ENCODE measurements around the gene UCN3.

Gene UCN3

DNA sequence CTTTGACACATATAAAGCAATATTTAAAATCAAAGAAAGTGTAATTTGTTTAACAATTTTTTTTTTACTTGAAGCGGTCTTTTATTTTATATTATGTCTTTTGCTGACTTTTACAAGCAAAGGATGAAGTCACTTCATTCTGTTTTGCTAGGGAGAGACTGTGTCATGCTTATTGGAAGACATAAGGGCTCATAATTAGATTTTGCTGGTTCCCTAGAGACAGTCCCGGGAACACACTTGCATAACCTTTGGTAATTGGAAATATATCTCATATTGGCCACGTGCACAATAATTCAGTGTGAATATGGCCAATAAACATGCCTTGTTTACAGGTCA is 47.1 kb downstream of the UCN3 start:
- DNase-seq: no peak

- peak; percentile 77 for DNase-seq
These were observed 47.6 kb downstream of the UCN3 start, which contains the start of gene NET1 for GRCh38 chr10:5412277-5412941. Gene NET1, plus strand, starts transcription at chr10:5412557. Its CDS starts 136 bp downstream, at chr10:5412693.

- DNase-seq: no peak
These were observed 48.5 kb downstream of the UCN3 start for GRCh38 chr10:5413012-5413938.

DNA sequence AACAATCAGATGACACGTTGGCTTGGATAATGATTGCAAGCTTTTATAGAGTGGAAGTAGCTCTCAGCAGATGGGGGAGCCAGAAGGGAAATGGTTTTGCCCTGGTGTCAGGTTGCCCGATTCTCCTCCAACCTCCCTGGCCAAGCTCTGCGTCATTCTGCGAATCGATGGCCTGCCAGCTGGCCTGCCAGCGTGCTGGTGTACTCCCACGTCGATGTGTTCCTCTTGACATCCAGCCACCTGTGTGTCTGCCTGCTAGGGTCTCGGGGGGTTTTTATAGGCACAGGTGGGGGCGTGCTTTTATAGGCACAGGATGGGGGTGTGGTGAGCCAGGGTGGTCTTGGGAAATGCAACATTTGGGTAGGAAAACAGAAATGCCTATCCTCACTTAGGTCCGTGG is 52.2 kb downstream of the UCN3 start:
- no peak for DNase-seq

DNA sequence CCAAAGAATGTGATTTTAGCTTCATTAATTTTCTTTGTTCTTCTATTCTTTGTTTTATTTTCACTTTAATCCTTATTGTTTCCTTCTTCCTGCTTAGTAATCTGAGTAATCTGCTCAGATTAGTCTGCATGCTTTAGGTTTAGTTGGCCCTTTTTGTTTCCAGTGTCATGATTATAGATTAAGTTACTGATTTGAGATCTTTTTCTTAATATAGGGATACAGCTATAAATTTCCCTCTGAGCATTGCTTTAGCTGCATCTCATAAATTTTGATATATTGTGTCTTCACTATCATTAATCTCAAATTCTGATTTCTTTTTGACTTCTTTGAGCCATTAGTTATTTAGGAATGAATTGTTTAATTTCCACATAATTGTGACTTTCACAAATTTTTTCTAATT is 53.8 kb downstream of the UCN3 start:
- no peak for DNase-seq

- DNase-seq: no peak
These were observed 54.8 kb downstream of the UCN3 start for GRCh38 chr10:5419466-5420094.

- DNase-seq: no peak
These were observed 59.0 kb downstream of the UCN3 start for GRCh38 chr10:5423771-5424170.
